Measurements from ENCODE around the gene IRAK2.

The IRAK2 gene

GRCh38 chr3:10187944-10188343, 23.2 kb downstream of the IRAK2 start:
- Histone ChIP-seq H3K79me2 (ENCODE audit: insufficient read depth, low read depth) (no peaks in the 10 kb centered on the region), H3K27me3 (ENCODE audit: insufficient read depth, low read depth) (no peaks in the 10 kb centered on the region), H4K20me1 (ENCODE audit: insufficient read depth) (no peaks in the 10 kb centered on the region), H3K9ac (no peak overlapping the region), H2AFZ (ENCODE audit: low read depth) (no peak overlapping the region), H3K4me3 (IDR thresholded peaks at IDR 0.05; ENCODE audit: insufficient read depth, low read depth, low read length) (no peak overlapping the region), H3K27ac (no peak overlapping the region), H3K4me1 (ENCODE audit: low read depth, poor library complexity, severe bottlenecking) (no peaks in the 10 kb centered on the region), H3K4me2 (no peak overlapping the region), H3K36me3 (ENCODE audit: insufficient read depth) (no peaks in the 10 kb centered on the region)
- TF ChIP-seq CTCF (conservative IDR thresholded peaks at IDR 0.05; ENCODE audit: low read depth, low read length), result no peak

- Histone ChIP-seq H2AFZ (ENCODE audit: low read depth) (no peak overlapping the region), H4K20me1 (ENCODE audit: insufficient read depth) (no peaks in the 10 kb centered on the region), H3K36me3 (ENCODE audit: insufficient read depth) (no peaks in the 10 kb centered on the region), H3K4me3 (IDR thresholded peaks at IDR 0.05; ENCODE audit: insufficient read depth, low read depth, low read length) (no peak overlapping the region), H3K27ac (no peak overlapping the region), H3K79me2 (ENCODE audit: insufficient read depth, low read depth) (no peaks in the 10 kb centered on the region), H3K4me2 (no peak overlapping the region), H3K27me3 (ENCODE audit: insufficient read depth, low read depth) (no peaks in the 10 kb centered on the region), H3K9ac (no peak overlapping the region), H3K4me1 (ENCODE audit: low read depth, poor library complexity, severe bottlenecking) (no peaks in the 10 kb centered on the region)
- TF ChIP-seq CTCF (conservative IDR thresholded peaks at IDR 0.05; ENCODE audit: low read depth, low read length), result no peak
Observed at GRCh38 chr3:10188804-10189556, 24.3 kb downstream of the IRAK2 start.

GRCh38 chr3:10189557-10190354, 25.0 kb downstream of the IRAK2 start:
- H3K4me1 ChIP-seq (ENCODE audit: low read depth, poor library complexity, severe bottlenecking), result no peaks in the 10 kb centered on the region
- H3K27ac ChIP-seq, result no peak overlapping the region
- no peaks in the 10 kb centered on the region for H4K20me1 ChIP-seq (ENCODE audit: insufficient read depth)
- H3K27me3 ChIP-seq (ENCODE audit: insufficient read depth, low read depth), result no peaks in the 10 kb centered on the region
- H3K4me2 ChIP-seq, result no peak overlapping the region
- H2AFZ ChIP-seq (ENCODE audit: low read depth), result no peak overlapping the region
- H3K9ac ChIP-seq, result no peak overlapping the region
- H3K79me2 ChIP-seq (ENCODE audit: insufficient read depth, low read depth), result no peaks in the 10 kb centered on the region
- no peak for TF ChIP-seq CTCF (conservative IDR thresholded peaks at IDR 0.05; ENCODE audit: low read depth, low read length)
- H3K36me3 ChIP-seq (ENCODE audit: insufficient read depth), result no peaks in the 10 kb centered on the region
- no peak overlapping the region for H3K4me3 ChIP-seq (IDR thresholded peaks at IDR 0.05; ENCODE audit: insufficient read depth, low read depth, low read length)

GRCh38 chr3:10192953-10193691, 28.4 kb downstream of the IRAK2 start:
- no peak for TF ChIP-seq CTCF (conservative IDR thresholded peaks at IDR 0.05; ENCODE audit: low read depth, low read length)
- no peak overlapping the region for H2AFZ ChIP-seq (ENCODE audit: low read depth)
- no peak overlapping the region for H3K4me2 ChIP-seq
- no peak overlapping the region for H3K9ac ChIP-seq
- no peaks in the 10 kb centered on the region for H3K4me1 ChIP-seq (ENCODE audit: low read depth, poor library complexity, severe bottlenecking)
- H4K20me1 ChIP-seq (ENCODE audit: insufficient read depth), result no peaks in the 10 kb centered on the region
- no peaks in the 10 kb centered on the region for H3K79me2 ChIP-seq (ENCODE audit: insufficient read depth, low read depth)
- no peaks in the 10 kb centered on the region for H3K27me3 ChIP-seq (ENCODE audit: insufficient read depth, low read depth)
- no peak overlapping the region for H3K27ac ChIP-seq
- H3K4me3 ChIP-seq (IDR thresholded peaks at IDR 0.05; ENCODE audit: insufficient read depth, low read depth, low read length), result no peak overlapping the region
- no peaks in the 10 kb centered on the region for H3K36me3 ChIP-seq (ENCODE audit: insufficient read depth)

All from KMS-11 (cell line).